K562 (cell line): ENCODE results near the gene AGR2. TPM values are rescaled to one million over a fixed set of nuclear protein-coding genes. Genes with fewer than 3 reads are reported as not detected.

Experiments
- ATAC-seq: fragments of 200-7000 bp; cut with Tn5 transposase; 3 replicates; pipeline ENCODE4 v1.9.1; 2020; ENCODE audit warnings: moderate library complexity
- Bru-seq: library from RNA; stranded (reverse); fragments of 400-500 nt; gene quantifications from one replicate; lab custom pipeline; 2021; lab: Mats Ljungman, UMichigan
- BruChase-seq, 2 experiments: library from RNA; stranded (reverse); fragments of 400-500 nt; gene quantifications; one replicate each; lab custom pipeline; 2021; lab: Mats Ljungman, UMichigan
- BruUV-seq: library from RNA; stranded (reverse); fragments of 400-500 nt; replicated peaks from 2 replicates; lab custom pipeline; 2021; lab: Mats Ljungman, UMichigan
- CTCF ChIA-PET: fragments of 300-600 bp; formaldehyde crosslinking; extraction: SDS; loops from one replicate; lab custom pipeline; 2021; ENCODE audit warnings: low intra/inter-chr PET ratio; lab: Yijun Ruan, JAX
- POLR2A ChIA-PET: fragments of 300-600, 350-650 bp; sonication (Branson Sonifier 250); formaldehyde crosslinking; extraction: SDS; loops from one replicate; lab custom pipeline; 2021; ENCODE audit warnings: antibody characterized with exemption, inconsistent platforms; lab: Yijun Ruan, JAX
- DNase-seq, 4 experiments: peaks; one replicate each; pipeline versions ENCODE4 v3.0.0 to v3.0.0-alpha.2; 2011 to 2018; ENCODE audit warnings: low spot score in 3 of 4, mixed read lengths in 3 of 4; ENCODE audit errors: extremely low read depth in 1 of 4
- FAIRE-seq: peaks from 2 replicates; lab custom pipeline; 2011; peaks lifted over from hg19 to GRCh38; lab: Jason Lieb, UNC
- H2AFZ ChIP-seq: 2 replicates; pipeline ENCODE4 v1.6.0; 2011; ENCODE audit warnings: low read depth, low read length, control low read depth, inconsistent platforms
- H3K27ac ChIP-seq: fragments of 200-600 bp; 3 replicates; pipeline ENCODE4 v1.8.0; 2011; ENCODE audit warnings: low read depth, mild to moderate bottlenecking, control low read depth, inconsistent platforms, low read length, moderate library complexity, mixed read lengths; ENCODE audit errors: extremely low read depth
- H3K27me3 ChIP-seq, 2 experiments: fragments of 300-600 bp in 1 of 2; 2 replicates in 1 of 2; 3 replicates in 1 of 2; pipeline versions ENCODE4 v1.6.0 to v1.8.0; 2011; ENCODE audit warnings: inconsistent platforms in 2 of 2, low read length in 2 of 2, mild to moderate bottlenecking in 1 of 2, mixed read lengths in 1 of 2, moderate library complexity in 1 of 2; ENCODE audit not compliant: control insufficient read depth in 2 of 2, insufficient read depth in 2 of 2
- H3K36me3 ChIP-seq: fragments of 300-600 bp; 3 replicates; pipeline ENCODE4 v1.8.0; 2011; ENCODE audit warnings: mild to moderate bottlenecking, low read length, inconsistent platforms; ENCODE audit not compliant: control insufficient read depth, insufficient read depth
- H3K4me1 ChIP-seq, 2 experiments: fragments of 200-600 bp in 1 of 2; replicated peaks in 1 of 2; 2 replicates in 1 of 2; 3 replicates in 1 of 2; pipeline versions ENCODE4 v1.5.1 to v1.8.0; 2011; ENCODE audit warnings: inconsistent platforms in 2 of 2, low read length in 2 of 2, mild to moderate bottlenecking in 1 of 2, mixed read lengths in 1 of 2, moderate library complexity in 1 of 2; ENCODE audit not compliant: control insufficient read depth in 2 of 2, insufficient read depth in 2 of 2
- H3K4me2 ChIP-seq: 2 replicates; pipeline ENCODE4 v1.6.1; 2011; ENCODE audit warnings: low read length, control low read depth, inconsistent platforms, mixed read lengths; ENCODE audit not compliant: insufficient read depth
- H3K4me3 ChIP-seq: fragments of 200-600 bp; sonication (generic), shearing (Covaris generic); 2 replicates; pipeline ENCODE4 v1.5.1; 2016; ENCODE audit warnings: control low read depth, inconsistent platforms
- H3K79me2 ChIP-seq: fragments of 200-600 bp; 3 replicates; pipeline ENCODE4 v1.8.0; 2011; ENCODE audit warnings: low read length, inconsistent platforms; ENCODE audit not compliant: control insufficient read depth, insufficient read depth
- H3K9ac ChIP-seq, 2 experiments: 2 replicates each; pipeline versions ENCODE4 v1.6.0 to v1.6.1; 2011; ENCODE audit warnings: low read depth in 2 of 2, low read length in 2 of 2, control low read depth in 1 of 2, inconsistent platforms in 1 of 2, mild to moderate bottlenecking in 1 of 2, mixed read lengths in 1 of 2; ENCODE audit not compliant: insufficient read depth in 1 of 2
- H3K9me1 ChIP-seq: one replicate; pipeline ENCODE4 v1.6.0; 2011; ENCODE audit warnings: inconsistent platforms, mild to moderate bottlenecking, low read length, moderate library complexity; ENCODE audit not compliant: control insufficient read depth, insufficient read depth
- H3K9me3 ChIP-seq: replicated peaks from 2 replicates; pipeline ENCODE4 v1.5.1; 2011; ENCODE audit warnings: low read depth, low read length, inconsistent platforms; ENCODE audit not compliant: control insufficient read depth, insufficient read depth
- H4K20me1 ChIP-seq: replicated peaks from 2 replicates; pipeline ENCODE4 v1.6.1; 2011; ENCODE audit warnings: low read length, inconsistent platforms, mixed read lengths; ENCODE audit not compliant: control insufficient read depth, insufficient read depth
- NFIC ChIP-seq: fragments of 450-650 bp; IDR thresholded peaks from 2 replicates; pipeline ENCODE4 v1.6.1; 2017; ENCODE audit warnings: mild to moderate bottlenecking, inconsistent platforms
- SREBF2 ChIP-seq: sonication (generic); formaldehyde crosslinking; IDR thresholded peaks from 2 replicates; pipeline ENCODE4 v1.4.0; 2020; ENCODE audit warnings: mild to moderate bottlenecking, missing genetic modification reagents
- WGBS: fragments of 100-300 bp; shearing (Covaris generic); methylation state at CpG from one replicate; pipeline ENCODE4 v1.1.6; 2016; ENCODE audit warnings: low coverage, mixed read lengths; ENCODE audit not compliant: insufficient coverage; ENCODE audit errors: missing lambda C conversion rate; 5-methylcytosine and 5-hydroxymethylcytosine counted together
- in situ Hi-C: fragments of 300-500 bp; cut with MboI; formaldehyde crosslinking; loops from 4 replicates; pipeline ENCODE4 v1.15.0; 2018; ENCODE audit warnings: inconsistent platforms, mixed read lengths
- intact Hi-C: fragments of 100-400 bp; cut with micrococcal nuclease; formaldehyde crosslinking; loops from 2 replicates; pipeline ENCODE4 v1.14.2; 2022
- long read RNA-seq, 3 experiments: library from polyadenylated mRNA in 2 of 3; library from RNA in 1 of 3; unstranded in 2 of 3; stranded (forward) in 1 of 3; transcript quantifications; one replicate each; pipeline ENCODE4 v2.0.0, GENCODE V29; 2019 to 2022
- polyA minus RNA-seq, 3 experiments: library from RNA; depleted of rRNA, polyadenylated mRNA; stranded (reverse); fragments of >200 nt; gene quantifications; 2 replicates each; pipeline ENCODE4 v1.2.3, GENCODE V29; 2011
- polyA plus RNA-seq, 8 experiments: library from polyadenylated mRNA; depleted of rRNA in 4 of 8; stranded (reverse) in 5 of 8; unstranded in 3 of 8; fragments of >200 nt; fragmentation: Nextera tagmentation in 2 of 8; fragmentation: Illumina TruSeq in 1 of 8; extraction: Ambion mirVana in 2 of 8; extraction: Trizol in 1 of 8; gene quantifications; 2 replicates each; pipeline versions ENCODE4 v1.2.1 to v1.2.3, GENCODE V29; 2011 to 2014; ENCODE audit warnings: inconsistent platforms in 1 of 8, missing spikeins in 1 of 8
- total RNA-seq, 7 experiments: library from RNA; depleted of rRNA in 6 of 7; stranded (reverse); fragments of >200 nt in 6 of 7; fragmentation: Illumina TruSeq in 2 of 7; extraction: Trizol in 2 of 7; gene quantifications; 2 replicates each; pipeline versions ENCODE4 v1.2.1 to v1.2.3, GENCODE V29; 2011 to 2021; ENCODE audit warnings: low replicate concordance in 1 of 7

AGR2 gene
- total RNA-seq (2011; cell fraction: chromatin; rRNA removed; ENCODE audit: low replicate concordance) = not detected in 2 replicates
- not detected in 2 replicates for total RNA-seq (2011; cell fraction: nucleolus; rRNA removed)
- not detected in 2 replicates for total RNA-seq (2011; cell fraction: nucleoplasm; rRNA removed)
- total RNA-seq (2014; rRNA removed) = not detected in 2 replicates
- not detected in 2 replicates for total RNA-seq (2014; rRNA removed; fragmentation: Illumina TruSeq; extraction: Trizol)
- total RNA-seq (2015; rRNA removed; fragmentation: Illumina TruSeq; extraction: Trizol) = not detected in 2 replicates
- total RNA-seq (2021) = 0.66 and 0.98 TPM in 2 replicates
- not detected in 2 replicates for polyA plus RNA-seq (2011; rRNA removed)
- 0.22 TPM in 1 of 2 replicates, not detected in the other for polyA plus RNA-seq (2011; cell fraction: cytosol; rRNA removed)
- not detected in 2 replicates for polyA plus RNA-seq (2011; cell fraction: nucleus; rRNA removed)
- polyA plus RNA-seq (2012) = not detected in 2 replicates
- not detected in 2 replicates for polyA plus RNA-seq (2014; fragmentation: Illumina TruSeq; extraction: Trizol)
- not detected for polyA plus RNA-seq (2014; fragmentation: Nextera tagmentation; extraction: Ambion mirVana)
- not detected in 2 replicates for polyA plus RNA-seq (2014; rRNA removed)
- not detected in 2 replicates for polyA minus RNA-seq (2011; rRNA and poly(A)+ RNA removed)
- not detected in 2 replicates for polyA minus RNA-seq (2011; cell fraction: cytosol; rRNA and poly(A)+ RNA removed)
- not detected in 2 replicates for polyA minus RNA-seq (2011; cell fraction: nucleus; rRNA and poly(A)+ RNA removed)
- percentile 17 among the genes with signal in this experiment for Bru-seq, nascent RNA
- percentile 19 among the genes with signal in this experiment for BruChase-seq, experiment 1, labeled RNA remaining after a 2-hour chase
- BruChase-seq, experiment 2, labeled RNA remaining after a 6-hour chase = percentile 35 among the genes with signal in this experiment
- long read RNA-seq, experiment 1 = 0 reads
- long read RNA-seq, experiment 2 = 0 reads
- long read RNA-seq, experiment 3 = 0 reads

DNA sequence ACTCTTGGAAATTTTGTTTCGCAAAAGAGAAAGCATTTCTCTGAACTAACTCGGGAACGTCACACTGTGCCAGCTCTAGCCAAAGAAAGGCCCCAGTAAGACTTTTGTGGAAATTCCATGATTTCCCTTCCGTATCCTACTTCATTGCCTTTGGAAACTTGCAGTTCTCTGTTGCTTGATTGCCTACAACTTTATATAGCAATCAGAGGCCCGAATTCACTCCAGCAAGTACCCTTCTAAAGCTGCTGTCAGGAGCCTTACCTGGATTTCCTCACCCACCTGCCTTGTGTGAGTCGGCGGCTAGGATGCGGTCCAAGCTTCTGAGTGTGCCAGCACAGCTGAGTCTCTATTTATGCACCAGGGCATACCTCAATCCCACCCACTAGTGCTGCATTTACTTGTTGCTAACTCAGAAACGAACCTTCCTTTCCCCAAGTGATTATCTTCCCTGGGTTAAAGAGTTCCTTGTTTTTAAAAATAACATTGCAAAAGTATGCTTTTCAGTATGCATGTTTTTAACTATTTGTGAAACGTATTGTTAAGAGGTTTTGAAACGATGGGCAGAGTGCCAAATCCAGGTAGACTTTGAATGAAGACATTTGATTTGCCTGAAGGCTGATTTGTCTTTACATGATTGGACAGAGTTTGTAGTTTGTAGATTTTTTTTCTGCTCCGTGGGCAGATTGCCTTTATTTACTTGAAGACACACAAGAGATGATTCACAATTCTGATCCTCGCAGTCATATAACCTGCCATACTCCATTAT is at the start of gene AGR2:
TSS of gene AGR2 (minus strand) at position 326 of the 766 bp plus-strand sequence. CDS start 3,203 bp downstream, outside the sequence.
- Histone ChIP-seq H3K36me3 (no peaks in the 10 kb centered on the region), H3K27me3 (peaks cover 0 to 8% of the 10 kb centered on the region in 2 experiments; a peak in 4 of 5 replicates), H2AFZ (no peak within 1 kb of the TSS), H3K4me2 (no peak within 1 kb of the TSS), H3K9me3 (no peaks in the 10 kb centered on the region), H3K27ac (no peak within 1 kb of the TSS), H3K4me1 (no peaks in the 10 kb centered on the region), H4K20me1 (no peaks in the 10 kb centered on the region), H3K79me2 (no peaks in the 10 kb centered on the region), H3K9me1 (no peaks in the 10 kb centered on the region), H3K9ac (no peak within 1 kb of the TSS), H3K4me3 (no peak within 1 kb of the TSS)
- no peak for DNase-seq
- ChIA-PET CTCF (no interaction called here), POLR2A (interaction anchor here (1.5 kb wide), 1 partner anchor 10 kb away, joined by 6 read pairs; no protein-coding TSS in a partner anchor)
- no peak for FAIRE-seq
- intact Hi-C loops (loop anchor here (5.0 kb wide), 1 partner anchor 108 kb away; no protein-coding TSS in a partner anchor), in situ Hi-C loops (no loop called here)
- WGBS = 11% methylated on average over 13 of the region's 13 CpGs
- no peak for ATAC-seq
- no TSS peak for BruUV-seq
- TF ChIP-seq NFIC = peak; percentile 54
- no peak for TF ChIP-seq SREBF2
- TF ChIP-seq, all 486 proteins: peak for 1
